GM18870 (cell line): ENCODE data around the gene SLC12A9.
"Not testable (repeated sequence)": the region's sequence is repeated elsewhere in the genome, so short reads cannot be mapped to it uniquely, and the experiment has no call there.

Source experiments
- ATAC-seq: cut with Tn5 transposase; IDR thresholded peaks from one replicate; pipeline ENCODE4 v1.9.1; 2021; ENCODE audit warnings: moderate library complexity; ENCODE audit not compliant: unreplicated experiment

SLC12A9 gene

GRCh38 chr7:100825751-100826513 is 26.6 kb upstream of the SLC12A9 start:
- no peak for ATAC-seq

- ATAC-seq = no peak
Observed at GRCh38 chr7:100826514-100827329, 25.8 kb upstream of the SLC12A9 start.

GRCh38 chr7:100827330-100828226 is 24.9 kb upstream of the SLC12A9 start, which contains the start of gene EPHB4:
EPHB4 (minus strand) TSS chr7:100827523; CDS start chr7:100827030, 493 bp downstream.
- ATAC-seq = no peak

- ATAC-seq = no peak
Observed at GRCh38 chr7:100829150-100829716, 23.3 kb upstream of the SLC12A9 start.

GRCh38 chr7:100830396-100830795 is 22.1 kb upstream of the SLC12A9 start:
- no peak for ATAC-seq

- no peak for ATAC-seq
Observed at GRCh38 chr7:100832281-100832633, 20.3 kb upstream of the SLC12A9 start.

- no peak for ATAC-seq
Observed at GRCh38 chr7:100835903-100836811, 16.4 kb upstream of the SLC12A9 start.

GRCh38 chr7:100836812-100837098 is 15.8 kb upstream of the SLC12A9 start:
- no peak for ATAC-seq

GRCh38 chr7:100837099-100837836 is 15.2 kb upstream of the SLC12A9 start:
- no peak for ATAC-seq

- no peak for ATAC-seq
Observed at GRCh38 chr7:100839361-100839760, 13.2 kb upstream of the SLC12A9 start.

- ATAC-seq = no peak
Observed at GRCh38 chr7:100840470-100841100, 11.9 kb upstream of the SLC12A9 start.

GRCh38 chr7:100847360-100847759 is 5.2 kb upstream of the SLC12A9 start:
- no peak for ATAC-seq

GRCh38 chr7:100854146-100854895 is 1.8 kb downstream of the SLC12A9 start:
- no peak for ATAC-seq

- not testable (repeated sequence) for ATAC-seq
Observed at GRCh38 chr7:100854899-100855298, 2.4 kb downstream of the SLC12A9 start.

- no peak for ATAC-seq
Observed at GRCh38 chr7:100855515-100855914, 3.0 kb downstream of the SLC12A9 start.

- no peak for ATAC-seq
Observed at GRCh38 chr7:100856871-100857282, 4.4 kb downstream of the SLC12A9 start.

GRCh38 chr7:100859856-100860255 is 7.3 kb downstream of the SLC12A9 start:
- ATAC-seq = no peak
